ENCODE results near the gene ELMO1. TPM values are rescaled to one million over a fixed set of nuclear protein-coding genes. Genes with fewer than 3 reads are reported as not detected.

ELMO1 gene
- total RNA-seq, 1 experiment from 2014 or later, result not detected

GRCh38 chr7:37211097-37211880 is 237.4 kb downstream of the ELMO1 start:
- ChIA-PET POLR2A (ENCODE audit: low non-redundant PET) (no interaction called here), CTCF (interaction anchor here (0.6 kb wide), 1 partner anchor 12 kb away, joined by 3 read pairs; no protein-coding TSS in a partner anchor)
- no peaks in the 10 kb centered on the region for H3K36me3 ChIP-seq (ENCODE audit: insufficient read depth, low read length, poor library complexity, severe bottlenecking)
- H3K4me1 ChIP-seq (ENCODE audit: insufficient read depth, low read length, poor library complexity, severe bottlenecking), result no peaks in the 10 kb centered on the region
- intact Hi-C loops (cut with micrococcal nuclease; ENCODE audit: unreplicated experiment), result no loop called here
- H3K9me3 ChIP-seq (ENCODE audit: low read depth, low read length, poor library complexity, severe bottlenecking), result no peaks in the 10 kb centered on the region
- H3K4me3 ChIP-seq (ENCODE audit: low read depth, low read length, poor library complexity, severe bottlenecking), result no peak overlapping the region
- TF ChIP-seq EZH2 (IDR thresholded peaks at IDR 0.05; ENCODE audit: borderline replicate concordance, low read depth, low read length, poor library complexity, severe bottlenecking), result no peak
- no peak for TF ChIP-seq CTCF (conservative IDR thresholded peaks at IDR 0.05; ENCODE audit: low read depth, low read length)
- BruUV-seq (replicated peaks), result no TSS peak
- no peak overlapping the region for H3K27ac ChIP-seq (ENCODE audit: low read depth, low read length, poor library complexity, severe bottlenecking)
- peaks cover 4% of the 10 kb centered on the region for H3K27me3 ChIP-seq (replicated peaks; ENCODE audit: insufficient read depth, low read depth, low read length, poor library complexity)
- DNase-seq (ENCODE audit: low spot score), result no peak

- no peak overlapping the region for H3K4me3 ChIP-seq (ENCODE audit: low read depth, low read length, poor library complexity, severe bottlenecking)
- peaks cover 4% of the 10 kb centered on the region for H3K27me3 ChIP-seq (replicated peaks; ENCODE audit: insufficient read depth, low read depth, low read length, poor library complexity)
- no peak for TF ChIP-seq EZH2 (IDR thresholded peaks at IDR 0.05; ENCODE audit: borderline replicate concordance, low read depth, low read length, poor library complexity, severe bottlenecking)
- no peak for TF ChIP-seq CTCF (conservative IDR thresholded peaks at IDR 0.05; ENCODE audit: low read depth, low read length)
- no peaks in the 10 kb centered on the region for H3K4me1 ChIP-seq (ENCODE audit: insufficient read depth, low read length, poor library complexity, severe bottlenecking)
- intact Hi-C loops (cut with micrococcal nuclease; ENCODE audit: unreplicated experiment), result loop anchor here (5.0 kb wide), 1 partner anchor 623 kb away; no protein-coding TSS in a partner anchor
- no TSS peak for BruUV-seq (replicated peaks)
- ChIA-PET POLR2A (ENCODE audit: low non-redundant PET) (no interaction called here), CTCF (no interaction called here)
- no peaks in the 10 kb centered on the region for H3K36me3 ChIP-seq (ENCODE audit: insufficient read depth, low read length, poor library complexity, severe bottlenecking)
- no peak overlapping the region for H3K27ac ChIP-seq (ENCODE audit: low read depth, low read length, poor library complexity, severe bottlenecking)
- DNase-seq (ENCODE audit: low spot score), result no peak
- H3K9me3 ChIP-seq (ENCODE audit: low read depth, low read length, poor library complexity, severe bottlenecking), result no peaks in the 10 kb centered on the region
Measured at GRCh38 chr7:37209195-37209594, 239.5 kb downstream of the ELMO1 start.

GRCh38 chr7:37208528-37208927 is 240.1 kb downstream of the ELMO1 start:
- H3K4me1 ChIP-seq (ENCODE audit: insufficient read depth, low read length, poor library complexity, severe bottlenecking), result no peaks in the 10 kb centered on the region

More at GRCh38 chr7:37208528-37208927, 240.1 kb downstream of the ELMO1 start:
- Histone ChIP-seq H3K9me3 (ENCODE audit: low read depth, low read length, poor library complexity, severe bottlenecking) (no peaks in the 10 kb centered on the region), H3K27me3 (replicated peaks; ENCODE audit: insufficient read depth, low read depth, low read length, poor library complexity) (peaks cover 4% of the 10 kb centered on the region), H3K4me3 (ENCODE audit: low read depth, low read length, poor library complexity, severe bottlenecking) (no peak overlapping the region), H3K36me3 (ENCODE audit: insufficient read depth, low read length, poor library complexity, severe bottlenecking) (no peaks in the 10 kb centered on the region), H3K27ac (ENCODE audit: low read depth, low read length, poor library complexity, severe bottlenecking) (no peak overlapping the region)
- no TSS peak for BruUV-seq (replicated peaks)
- intact Hi-C loops (cut with micrococcal nuclease; ENCODE audit: unreplicated experiment), result loop anchor here (5.0 kb wide), 1 partner anchor 624 kb away; no protein-coding TSS in a partner anchor
- POLR2A ChIA-PET (ENCODE audit: low non-redundant PET), result no interaction called here
- TF ChIP-seq CTCF (conservative IDR thresholded peaks at IDR 0.05; ENCODE audit: low read depth, low read length), result peak; percentile 49
- TF ChIP-seq EZH2 (IDR thresholded peaks at IDR 0.05; ENCODE audit: borderline replicate concordance, low read depth, low read length, poor library complexity, severe bottlenecking), result no peak
- CTCF ChIA-PET, result interaction anchor here (0.9 kb wide), 1 partner anchor 9 kb away, joined by 3 read pairs; no protein-coding TSS in a partner anchor
- DNase-seq (ENCODE audit: low spot score), result peak; percentile 34

Measured in A673 (cell line).